HEK293T (cell line): Measurements from ENCODE around the gene LAG3.

Experiments used
- ARNT ChIP-seq: fragments of 450-650 bp; IDR thresholded peaks from 2 replicates; pipeline ENCODE4 v1.6.1; 2017; ENCODE audit warnings: mild to moderate bottlenecking
- BHLHE40 ChIP-seq: fragments of 450-650 bp; IDR thresholded peaks from 2 replicates; pipeline ENCODE4 v1.6.1; 2016; ENCODE audit warnings: mild to moderate bottlenecking, moderate library complexity, borderline replicate concordance
- ELF4 ChIP-seq: fragments of 450-650 bp; IDR thresholded peaks from 2 replicates; pipeline ENCODE4 v1.6.1; 2017; ENCODE audit warnings: antibody characterized with exemption
- FOXA1 ChIP-seq: fragments of 450-650 bp; IDR thresholded peaks from 2 replicates; pipeline ENCODE4 v1.6.1; 2016; ENCODE audit warnings: mild to moderate bottlenecking
- FOXM1 ChIP-seq: fragments of 450-650 bp; IDR thresholded peaks from 2 replicates; pipeline ENCODE4 v1.6.1; 2017; ENCODE audit warnings: mild to moderate bottlenecking, borderline replicate concordance
- HDGF ChIP-seq: fragments of 450-650 bp; IDR thresholded peaks from 2 replicates; pipeline ENCODE4 v1.6.1; 2017; ENCODE audit warnings: antibody characterized with exemption, borderline replicate concordance
- L3MBTL2 ChIP-seq: fragments of 450-650 bp; conservative IDR thresholded peaks from 2 replicates; pipeline ENCODE4 v1.6.1; 2016; ENCODE audit warnings: mild to moderate bottlenecking
- LEF1 ChIP-seq: fragments of 450-650 bp; IDR thresholded peaks from 2 replicates; pipeline ENCODE4 v1.6.1; 2017; ENCODE audit warnings: mild to moderate bottlenecking, borderline replicate concordance
- PKNOX1 ChIP-seq: fragments of 450-650 bp; IDR thresholded peaks from 2 replicates; pipeline ENCODE4 v1.6.1; 2016
- SP1 ChIP-seq: fragments of 450-650 bp; IDR thresholded peaks from 2 replicates; pipeline ENCODE4 v1.6.1; 2017
- SUZ12 ChIP-seq: fragments of 450-650 bp; IDR thresholded peaks from 2 replicates; pipeline ENCODE4 v1.6.1; 2016; ENCODE audit warnings: mild to moderate bottlenecking
- TARDBP ChIP-seq: fragments of 450-650 bp; IDR thresholded peaks from 2 replicates; pipeline ENCODE4 v1.6.1; 2016
- ZNF384 ChIP-seq: fragments of 450-650 bp; IDR thresholded peaks from 2 replicates; pipeline ENCODE4 v1.6.1; 2016

- TF ChIP-seq SP1 (no peak), FOXM1 (no peak), PKNOX1 (no peak), HDGF (no peak), SUZ12 (no peak), BHLHE40 (no peak), ARNT (no peak), LEF1 (no peak), ELF4 (no peak), TARDBP (no peak), ZNF384 (no peak), FOXA1 (no peak), L3MBTL2 (no peak)
These were observed 36.7 kb downstream of the LAG3 start for GRCh38 chr12:6809056-6809455.
